Keratinocyte (primary cell): ENCODE results near the gene HIC2. TPM values are rescaled to one million over a fixed set of nuclear protein-coding genes. Genes with fewer than 3 reads are reported as not detected.

ENCODE experiments used
- DNase-seq: peaks from one replicate; pipeline ENCODE4 v3.0.0-alpha.2; 2011; ENCODE audit warnings: low read depth, missing footprints, low spot score
- FAIRE-seq: peaks from 2 replicates; lab custom pipeline; 2011; peaks lifted over from hg19 to GRCh38; lab: Jason Lieb, UNC
- H2AFZ ChIP-seq: 2 replicates; pipeline ENCODE4 v1.6.0; 2012; ENCODE audit warnings: low read length, control low read depth, inconsistent platforms; ENCODE audit not compliant: control insufficient read depth
- H3K27ac ChIP-seq: 2 replicates; pipeline ENCODE4 v1.5.1; 2011; ENCODE audit warnings: low read length; ENCODE audit not compliant: control insufficient read depth, insufficient read depth
- H3K27me3 ChIP-seq: 3 replicates; pipeline ENCODE4 v1.6.0; 2011; ENCODE audit warnings: low read length; ENCODE audit not compliant: control insufficient read depth, insufficient read depth; ENCODE audit errors: extremely low read depth
- H3K36me3 ChIP-seq, 2 experiments: 2 replicates in 1 of 2; 3 replicates in 1 of 2; pipeline ENCODE4 v1.5.1; 2011; ENCODE audit warnings: low read length in 2 of 2, mild to moderate bottlenecking in 1 of 2; ENCODE audit not compliant: control insufficient read depth in 2 of 2, insufficient read depth in 2 of 2; ENCODE audit errors: extremely low read depth in 1 of 2
- H3K4me1 ChIP-seq: 3 replicates; pipeline ENCODE4 v1.5.1; 2011; ENCODE audit warnings: low read length; ENCODE audit not compliant: control insufficient read depth, insufficient read depth; ENCODE audit errors: extremely low read depth
- H3K4me2 ChIP-seq: 3 replicates; pipeline ENCODE4 v1.6.0; 2011; ENCODE audit warnings: low read depth, low read length; ENCODE audit not compliant: control insufficient read depth, insufficient read depth; ENCODE audit errors: extremely low read depth
- H3K4me3 ChIP-seq, 3 experiments: fragments of 200-600 bp in 1 of 3; sonication (generic) in 1 of 3; 2 replicates in 2 of 3; 3 replicates in 1 of 3; pipeline ENCODE4 v1.5.1; 2011 to 2016; ENCODE audit warnings: low read length in 3 of 3, mild to moderate bottlenecking in 3 of 3, control low read depth in 2 of 3, inconsistent platforms in 1 of 3, low read depth in 1 of 3, mixed read lengths in 1 of 3, mixed run types in 1 of 3, moderate library complexity in 1 of 3; ENCODE audit not compliant: control insufficient read depth in 2 of 3, insufficient read depth in 2 of 3; ENCODE audit errors: extremely low read depth in 1 of 3
- H3K79me2 ChIP-seq: 2 replicates; pipeline ENCODE4 v1.6.0; 2012; ENCODE audit warnings: low read length; ENCODE audit not compliant: control insufficient read depth, insufficient read depth
- H3K9ac ChIP-seq: 3 replicates; pipeline ENCODE4 v1.6.0; 2011; ENCODE audit warnings: low read length; ENCODE audit not compliant: control insufficient read depth, insufficient read depth; ENCODE audit errors: extremely low read depth
- H3K9me1 ChIP-seq: 3 replicates; pipeline ENCODE4 v1.6.0; 2011; ENCODE audit warnings: low read length; ENCODE audit not compliant: control insufficient read depth, insufficient read depth; ENCODE audit errors: extremely low read depth
- H3K9me3 ChIP-seq: 2 replicates; pipeline ENCODE4 v1.5.1; 2012; ENCODE audit warnings: low read depth, low read length; ENCODE audit not compliant: control insufficient read depth
- H4K20me1 ChIP-seq: 3 replicates; pipeline ENCODE4 v1.6.0; 2011; ENCODE audit warnings: low read length; ENCODE audit not compliant: control insufficient read depth, insufficient read depth; ENCODE audit errors: extremely low read depth
- CTCF ChIP-seq, 3 experiments: IDR thresholded peaks in 1 of 3; conservative IDR thresholded peaks in 1 of 3; optimal IDR thresholded peaks in 1 of 3; 2 replicates in 2 of 3; 3 replicates in 1 of 3; pipeline versions ENCODE3 to v1.5.1; 2011; ENCODE audit warnings: low read length in 3 of 3, mild to moderate bottlenecking in 3 of 3, moderate library complexity in 2 of 3, control low read depth in 1 of 3, inconsistent platforms in 1 of 3; ENCODE audit not compliant: insufficient read depth in 2 of 3; ENCODE audit errors: extremely low read depth in 1 of 3
- EZH2 ChIP-seq: IDR thresholded peaks from one replicate; pipeline ENCODE4 v1.6.1; 2012; ENCODE audit warnings: inconsistent platforms, mild to moderate bottlenecking, low read length, moderate library complexity
- dilution Hi-C: fragments of 300-500 bp; cut with MboI; formaldehyde crosslinking; loops from one replicate; pipeline ENCODE4 v1.7.0; 2020; ENCODE audit warnings: low sequenced_read_pairs; ENCODE audit not compliant: extremely low pct_ligation_motif_present
- polyA plus RNA-seq, 5 experiments: library from polyadenylated mRNA; depleted of rRNA in 3 of 5; stranded (reverse) in 3 of 5; stranded (forward) in 1 of 5; unstranded in 1 of 5; fragments of >200 nt; gene quantifications; 1 replicate in 1 of 5; 2 replicates in 3 of 5; 3 replicates in 1 of 5; pipeline versions ENCODE4 v1.2.1 to v1.2.3, GENCODE V29; 2011 to 2012; ENCODE audit warnings: missing spikeins in 2 of 5, low read depth in 1 of 5, low replicate concordance in 1 of 5

HIC2 gene
- polyA plus RNA-seq, 1 donor (not counting 4 experiments of a cell fraction or from before 2014, with no cell fraction given) = 1.2 TPM

GRCh38 chr22:21446128-21446826, 29.1 kb downstream of the HIC2 start:
- no peak for DNase-seq
- peaks cover 12 to 21% of the 10 kb centered on the region in 2 experiments for H3K36me3 ChIP-seq

DNA sequence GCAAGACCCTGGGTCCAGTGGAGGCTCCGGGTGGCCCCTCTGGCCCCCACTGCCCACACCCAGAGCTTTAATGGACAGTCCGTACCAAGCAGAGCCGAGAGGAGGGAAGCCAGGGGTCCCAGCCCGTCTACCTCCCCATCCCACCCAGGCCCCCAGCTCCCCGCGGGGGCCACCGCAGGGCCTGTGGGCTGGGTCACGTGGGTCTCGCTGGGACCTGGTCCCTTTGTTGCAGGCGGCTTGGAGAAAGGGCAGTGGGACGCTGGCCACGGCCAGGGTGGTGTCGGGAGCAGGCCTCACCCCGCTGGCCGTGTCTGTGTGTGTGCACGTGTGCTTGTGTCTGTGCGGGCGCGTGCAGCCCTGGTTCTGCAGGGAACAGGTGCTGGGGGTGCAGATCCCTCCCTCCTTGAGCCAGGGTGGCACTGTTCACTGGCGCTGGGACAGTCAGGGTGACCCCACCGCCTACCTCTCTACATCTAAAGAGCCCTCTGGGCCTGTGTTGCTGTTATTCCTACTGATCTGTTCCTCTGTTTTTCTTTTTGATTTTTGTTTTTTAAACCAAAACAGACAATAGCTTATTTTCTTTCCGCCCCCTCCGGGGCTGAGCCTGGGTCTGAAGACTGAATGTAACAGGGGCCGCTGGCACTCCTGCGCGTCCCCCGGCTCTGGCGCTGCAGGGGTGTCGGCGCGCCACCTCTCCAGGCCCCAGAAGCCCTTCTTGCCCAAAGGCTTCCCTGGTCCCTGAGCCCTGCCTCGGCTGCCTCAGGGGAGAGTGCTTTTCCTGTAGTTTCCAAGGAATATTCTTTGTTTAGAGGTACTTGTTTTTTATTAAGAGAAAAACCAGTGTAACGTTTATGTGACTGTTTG, 29.9 kb downstream of the HIC2 start:
- no peak overlapping the region for H3K27ac ChIP-seq
- no peaks in the 10 kb centered on the region for H3K9me3 ChIP-seq
- H3K4me3 ChIP-seq = no peak overlapping the region
- peaks cover 8% of the 10 kb centered on the region for H4K20me1 ChIP-seq
- H2AFZ ChIP-seq = no peak overlapping the region
- peaks cover 12 to 21% of the 10 kb centered on the region in 2 experiments for H3K36me3 ChIP-seq
- dilution Hi-C loops = no loop called here
- no peak for TF ChIP-seq EZH2
- no peak for TF ChIP-seq CTCF (optimal IDR thresholded peaks at IDR 0.05 in 1 of 3, IDR thresholded peaks at IDR 0.05 in 1 of 3, conservative IDR thresholded peaks at IDR 0.05 in 1 of 3; ENCODE audit: extremely low read depth in 1 of 3, insufficient read depth in 2 of 3, low read length in 3 of 3)
- H3K4me2 ChIP-seq = no peak overlapping the region
- no peak for FAIRE-seq
- H3K79me2 ChIP-seq = no peaks in the 10 kb centered on the region
- no peak for DNase-seq
- H3K27me3 ChIP-seq = no peaks in the 10 kb centered on the region
- no peaks in the 10 kb centered on the region for H3K9me1 ChIP-seq
- H3K9ac ChIP-seq = no peak overlapping the region
- no peaks in the 10 kb centered on the region for H3K4me1 ChIP-seq

More at GRCh38 chr22:21446128-21446826, 29.1 kb downstream of the HIC2 start:
- dilution Hi-C loops = no loop called here
- Histone ChIP-seq H2AFZ (no peak overlapping the region), H3K79me2 (no peaks in the 10 kb centered on the region), H3K9me1 (no peaks in the 10 kb centered on the region), H3K4me2 (no peak overlapping the region), H3K9me3 (no peaks in the 10 kb centered on the region), H4K20me1 (peaks cover 8% of the 10 kb centered on the region), H3K4me3 (no peak overlapping the region), H3K4me1 (no peaks in the 10 kb centered on the region), H3K27me3 (no peaks in the 10 kb centered on the region), H3K27ac (no peak overlapping the region), H3K9ac (no peak overlapping the region)
- FAIRE-seq = no peak
- TF ChIP-seq CTCF (optimal IDR thresholded peaks at IDR 0.05 in 1 of 3, IDR thresholded peaks at IDR 0.05 in 1 of 3, conservative IDR thresholded peaks at IDR 0.05 in 1 of 3; ENCODE audit: extremely low read depth in 1 of 3, insufficient read depth in 2 of 3, low read length in 3 of 3) (no peak), EZH2 (no peak)
